ENCODE data around the gene HAGHL. TPM values are rescaled to one million over a fixed set of nuclear protein-coding genes. Genes with fewer than 3 reads are reported as not detected.
"Not testable (repeated sequence)": the region's sequence is repeated elsewhere in the genome, so short reads cannot be mapped to it uniquely, and the experiment has no call there.

HAGHL gene
- total and polyA plus RNA-seq, 2 experiments from 2014 or later = 15.5 to 31.5 TPM

DNA sequence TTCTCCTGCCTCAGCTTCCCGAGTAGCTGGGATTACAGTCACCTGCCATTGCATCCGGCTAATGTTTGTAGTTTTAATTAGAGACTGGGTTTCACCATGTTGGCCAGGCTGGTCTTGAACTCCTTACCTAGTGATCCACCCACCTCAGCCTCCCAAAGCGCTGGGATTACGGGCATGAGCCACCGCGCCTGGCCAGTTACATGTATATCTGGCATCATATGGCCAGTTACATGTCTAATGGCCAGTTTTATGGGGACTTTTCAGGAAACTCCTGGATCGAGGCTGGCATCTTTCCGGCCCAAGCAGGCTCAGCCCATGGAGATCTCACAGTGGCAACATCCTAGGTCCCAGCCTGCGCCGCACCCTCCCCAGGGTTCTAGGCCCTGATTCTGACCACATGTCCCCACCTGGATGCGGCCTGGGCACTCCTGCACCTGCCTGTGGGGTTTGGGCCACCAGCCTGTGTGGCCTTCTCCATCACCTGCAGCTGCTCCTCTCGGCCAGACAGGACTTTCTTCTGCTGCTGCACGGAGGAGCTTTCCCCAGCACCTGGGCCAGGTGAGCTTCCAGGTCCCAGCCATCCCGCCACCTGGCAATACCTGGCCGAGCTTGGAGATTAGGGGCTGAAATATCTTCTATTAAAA, 15.2 kb downstream of the HAGHL start:
- 93% methylated on average over 15 of the region's 15 CpGs for WGBS (ENCODE audit: low lambda C conversion rate, missing lambda C conversion rate)
- peak overlapping the region; percentile 93 for H3K4me2 ChIP-seq
- DNase-seq (ENCODE audit: low spot score) = no peak
- no peaks in the 10 kb centered on the region for H3K36me3 ChIP-seq (replicated peaks; ENCODE audit: insufficient read depth, low read depth)
- H3K9me2 ChIP-seq (replicated peaks; ENCODE audit: insufficient read depth) = no peaks in the 10 kb centered on the region
- H3K4me1 ChIP-seq (ENCODE audit: insufficient read depth) = peaks cover 11% of the 10 kb centered on the region
- no peaks in the 10 kb centered on the region for H4K20me1 ChIP-seq (ENCODE audit: insufficient read depth, poor library complexity, severe bottlenecking)
- H3K79me2 ChIP-seq = peaks cover 13% of the 10 kb centered on the region
- no peaks in the 10 kb centered on the region for H3K9me3 ChIP-seq (ENCODE audit: low read depth)
- no peak overlapping the region for H2AFZ ChIP-seq
- no peak overlapping the region for H3K27ac ChIP-seq
- H3K4me3 ChIP-seq = no peak overlapping the region
- TF ChIP-seq EZH2phosphoT487 (IDR thresholded peaks at IDR 0.05; ENCODE audit: low read depth, severe bottlenecking, unreplicated experiment) (no peak), EZH2 (IDR thresholded peaks at IDR 0.05; ENCODE audit: borderline replicate concordance) (no peak)
- TF ChIP-seq, protein P1, sequence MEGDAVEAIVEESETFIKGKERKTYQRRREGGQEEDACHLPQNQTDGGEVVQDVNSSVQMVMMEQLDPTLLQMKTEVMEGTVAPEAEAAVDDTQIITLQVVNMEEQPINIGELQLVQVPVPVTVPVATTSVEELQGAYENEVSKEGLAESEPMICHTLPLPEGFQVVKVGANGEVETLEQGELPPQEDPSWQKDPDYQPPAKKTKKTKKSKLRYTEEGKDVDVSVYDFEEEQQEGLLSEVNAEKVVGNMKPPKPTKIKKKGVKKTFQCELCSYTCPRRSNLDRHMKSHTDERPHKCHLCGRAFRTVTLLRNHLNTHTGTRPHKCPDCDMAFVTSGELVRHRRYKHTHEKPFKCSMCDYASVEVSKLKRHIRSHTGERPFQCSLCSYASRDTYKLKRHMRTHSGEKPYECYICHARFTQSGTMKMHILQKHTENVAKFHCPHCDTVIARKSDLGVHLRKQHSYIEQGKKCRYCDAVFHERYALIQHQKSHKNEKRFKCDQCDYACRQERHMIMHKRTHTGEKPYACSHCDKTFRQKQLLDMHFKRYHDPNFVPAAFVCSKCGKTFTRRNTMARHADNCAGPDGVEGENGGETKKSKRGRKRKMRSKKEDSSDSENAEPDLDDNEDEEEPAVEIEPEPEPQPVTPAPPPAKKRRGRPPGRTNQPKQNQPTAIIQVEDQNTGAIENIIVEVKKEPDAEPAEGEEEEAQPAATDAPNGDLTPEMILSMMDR (IDR thresholded peaks at IDR 0.05; ENCODE audit: poor library complexity) = no peak
- H3K27me3 ChIP-seq = no peaks in the 10 kb centered on the region

DNA sequence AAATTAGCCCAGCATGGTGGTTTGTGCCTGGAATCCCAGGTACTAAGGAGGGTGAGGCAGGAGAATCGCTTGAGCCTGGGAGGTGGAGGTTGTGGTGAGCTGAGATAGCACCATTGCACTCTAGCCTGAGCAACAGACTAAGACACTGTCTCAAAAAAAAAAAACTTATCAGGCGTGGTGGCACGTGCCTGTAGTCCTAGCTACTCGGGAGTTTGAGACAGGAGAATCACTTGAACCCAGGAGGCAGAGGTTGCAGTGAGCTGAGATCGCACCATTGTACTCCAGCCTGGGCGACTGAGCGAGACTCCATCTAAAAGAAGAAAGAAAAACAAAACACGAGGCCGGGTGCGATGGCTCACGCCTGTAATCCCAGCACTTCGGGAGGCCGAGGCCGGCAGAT, 16.0 kb downstream of the HAGHL start:
- not testable (repeated sequence) for H3K27me3 ChIP-seq; H3K27ac ChIP-seq; H3K9me2 ChIP-seq (replicated peaks; ENCODE audit: insufficient read depth); H4K20me1 ChIP-seq (ENCODE audit: insufficient read depth, poor library complexity, severe bottlenecking); H3K4me3 ChIP-seq; H2AFZ ChIP-seq; H3K9me3 ChIP-seq (ENCODE audit: low read depth); H3K4me2 ChIP-seq; DNase-seq (ENCODE audit: low spot score); H3K36me3 ChIP-seq (replicated peaks; ENCODE audit: insufficient read depth, low read depth)
- 90% methylated on average over 14 of the region's 14 CpGs for WGBS (ENCODE audit: low lambda C conversion rate, missing lambda C conversion rate)
- Histone ChIP-seq H3K79me2 (peaks cover 13% of the 10 kb centered on the region), H3K4me1 (ENCODE audit: insufficient read depth) (peaks cover 11% of the 10 kb centered on the region)

DNA sequence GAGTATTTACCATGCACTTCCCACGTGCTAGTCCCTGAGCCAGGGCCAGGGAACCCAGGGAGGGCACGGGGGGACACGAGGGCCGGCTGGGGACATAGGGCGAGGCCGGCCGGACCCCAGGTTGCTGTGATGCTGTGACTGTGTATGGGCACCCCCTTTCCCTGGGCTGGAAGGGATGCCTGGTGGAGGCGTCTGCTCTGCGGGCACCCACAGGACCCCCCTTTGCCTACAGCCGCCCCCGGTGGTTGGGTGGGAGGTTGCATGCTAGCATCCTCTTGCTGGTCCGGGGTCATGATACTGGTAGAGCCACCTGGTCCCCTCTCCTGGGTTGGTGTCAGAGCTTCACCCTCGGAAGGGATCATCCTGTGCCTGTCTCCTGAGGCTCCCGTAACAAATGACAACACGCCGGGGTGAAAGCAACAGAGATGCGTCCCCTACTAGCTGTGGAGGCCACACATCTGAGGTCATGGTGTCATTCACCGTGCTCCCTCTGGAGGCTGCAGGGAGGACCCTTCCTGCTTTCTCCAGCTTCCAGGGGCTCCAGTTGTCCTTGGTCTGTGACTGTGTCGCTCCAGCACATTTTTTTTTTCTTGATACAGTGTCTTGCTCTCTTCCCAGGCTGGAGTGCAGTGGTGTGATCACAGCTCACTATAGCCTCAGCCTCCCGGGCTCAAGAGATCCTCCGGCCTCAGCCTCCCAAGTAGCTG, 17.0 kb downstream of the HAGHL start:
- Histone ChIP-seq H3K4me3 (no peak overlapping the region), H3K27me3 (no peaks in the 10 kb centered on the region), H3K9me2 (replicated peaks; ENCODE audit: insufficient read depth) (no peaks in the 10 kb centered on the region), H3K4me2 (no peak overlapping the region), H2AFZ (no peak overlapping the region), H3K27ac (no peak overlapping the region), H4K20me1 (ENCODE audit: insufficient read depth, poor library complexity, severe bottlenecking) (no peaks in the 10 kb centered on the region), H3K36me3 (replicated peaks; ENCODE audit: insufficient read depth, low read depth) (no peaks in the 10 kb centered on the region), H3K79me2 (peaks cover 13% of the 10 kb centered on the region), H3K4me1 (ENCODE audit: insufficient read depth) (peaks cover 11% of the 10 kb centered on the region), H3K9me3 (ENCODE audit: low read depth) (no peaks in the 10 kb centered on the region)
- TF ChIP-seq, protein P1 (IDR thresholded peaks at IDR 0.05; ENCODE audit: poor library complexity) = no peak
- TF ChIP-seq EZH2phosphoT487 (IDR thresholded peaks at IDR 0.05; ENCODE audit: low read depth, severe bottlenecking, unreplicated experiment) (no peak), EZH2 (IDR thresholded peaks at IDR 0.05; ENCODE audit: borderline replicate concordance) (no peak)
- WGBS (ENCODE audit: low lambda C conversion rate, missing lambda C conversion rate) = 87% methylated on average over 20 of the region's 21 CpGs
- DNase-seq (ENCODE audit: low spot score) = no peak

DNA sequence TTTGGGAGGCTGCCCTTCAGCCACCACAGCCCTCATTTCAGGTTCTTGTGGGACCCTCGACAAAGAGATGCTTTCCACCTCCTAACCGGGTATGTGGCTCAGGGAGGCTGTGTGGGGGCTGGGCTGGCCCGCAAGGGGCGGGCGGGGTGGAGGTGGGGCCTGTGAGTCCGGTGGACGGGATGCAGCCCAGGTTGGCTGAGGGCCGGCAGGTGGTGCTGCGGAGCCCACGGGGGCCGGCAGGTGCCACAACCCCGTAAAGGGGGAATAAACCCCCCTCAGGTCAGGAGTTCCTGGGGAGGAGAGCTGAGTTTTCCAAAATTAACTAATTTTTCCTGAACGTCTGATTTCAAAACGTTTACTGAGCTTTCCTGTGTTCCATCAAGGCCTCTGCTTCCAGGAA, 18.8 kb downstream of the HAGHL start:
- no peaks in the 10 kb centered on the region for H3K9me3 ChIP-seq (ENCODE audit: low read depth)
- H3K4me1 ChIP-seq (ENCODE audit: insufficient read depth) = peaks cover 4% of the 10 kb centered on the region
- H3K4me2 ChIP-seq = no peak overlapping the region
- H3K9me2 ChIP-seq (replicated peaks; ENCODE audit: insufficient read depth) = no peaks in the 10 kb centered on the region
- no peak overlapping the region for H2AFZ ChIP-seq
- H3K27me3 ChIP-seq = no peaks in the 10 kb centered on the region
- H3K36me3 ChIP-seq (replicated peaks; ENCODE audit: insufficient read depth, low read depth) = no peaks in the 10 kb centered on the region
- no peak overlapping the region for H3K27ac ChIP-seq
- 7% methylated on average over 11 of the region's 14 CpGs for WGBS (ENCODE audit: low lambda C conversion rate, missing lambda C conversion rate)
- H4K20me1 ChIP-seq (ENCODE audit: insufficient read depth, poor library complexity, severe bottlenecking) = no peaks in the 10 kb centered on the region
- H3K4me3 ChIP-seq = no peak overlapping the region
- TF ChIP-seq, protein P1 (IDR thresholded peaks at IDR 0.05; ENCODE audit: poor library complexity) = peak; percentile 58
- TF ChIP-seq EZH2 (IDR thresholded peaks at IDR 0.05; ENCODE audit: borderline replicate concordance) (no peak), EZH2phosphoT487 (IDR thresholded peaks at IDR 0.05; ENCODE audit: low read depth, severe bottlenecking, unreplicated experiment) (no peak)
- H3K79me2 ChIP-seq = no peaks in the 10 kb centered on the region
- DNase-seq (ENCODE audit: low spot score) = peak; percentile 77
